Gastrocnemius medialis (tissue), 4 donors: ENCODE results near the gene NLK.

Source experiments
- CTCF ChIP-seq, 5 experiments: fragments of 450-650 bp in 3 of 5; fragments of 200-600 bp in 2 of 5; sonication (generic) in 2 of 5; IDR thresholded peaks in 4 of 5; conservative IDR thresholded peaks in 1 of 5; 1 replicate in 4 of 5; 2 replicates in 1 of 5; pipeline ENCODE4 v1.5.1; 2016 to 2019; ENCODE audit warnings: antibody characterized with exemption in 5 of 5, mild to moderate bottlenecking in 3 of 5, moderate library complexity in 3 of 5
- POLR2A ChIP-seq, 2 donors: fragments of 450-650 bp; IDR thresholded peaks; one replicate each; pipeline ENCODE4 v1.6.1; 2017; ENCODE audit warnings: antibody characterized with exemption in 2 of 2, mild to moderate bottlenecking in 2 of 2, moderate library complexity in 2 of 2

- no peak for TF ChIP-seq POLR2A (IDR thresholded peaks at IDR 0.05)
- no peak for TF ChIP-seq CTCF (IDR thresholded peaks at IDR 0.05 in 4 of 5, conservative IDR thresholded peaks at IDR 0.05 in 1 of 5)
Measured at GRCh38 chr17:28113269-28113668, 70.8 kb downstream of the NLK start.
